ENCODE data around the gene ERP29.

Gene ERP29

GRCh38 chr12:112061137-112061536, 47.9 kb downstream of the ERP29 start:
- FAIRE-seq (no peak), DNase-seq (ENCODE audit: insufficient read length) (no peak)
- no peak for TF ChIP-seq POLR2AphosphoS5 (IDR thresholded peaks at IDR 0.05; ENCODE audit: low read depth, low read length)
- TF ChIP-seq POLR2A (IDR thresholded peaks at IDR 0.05; ENCODE audit: low read depth, low read length), result no peak
- TF ChIP-seq TAF1 (IDR thresholded peaks at IDR 0.05; ENCODE audit: borderline replicate concordance, low read depth, low read length), result no peak

GRCh38 chr12:112063273-112063672, 50.0 kb downstream of the ERP29 start:
- FAIRE-seq (no peak), DNase-seq (ENCODE audit: insufficient read length) (no peak)
- TF ChIP-seq POLR2AphosphoS5 (IDR thresholded peaks at IDR 0.05; ENCODE audit: low read depth, low read length), result no peak
- TF ChIP-seq POLR2A (IDR thresholded peaks at IDR 0.05; ENCODE audit: low read depth, low read length), result no peak
- no peak for TF ChIP-seq TAF1 (IDR thresholded peaks at IDR 0.05; ENCODE audit: borderline replicate concordance, low read depth, low read length)

GRCh38 chr12:112066566-112066965, 53.3 kb downstream of the ERP29 start:
- TF ChIP-seq POLR2A (IDR thresholded peaks at IDR 0.05; ENCODE audit: low read depth, low read length) (no peak), TAF1 (IDR thresholded peaks at IDR 0.05; ENCODE audit: borderline replicate concordance, low read depth, low read length) (no peak), POLR2AphosphoS5 (IDR thresholded peaks at IDR 0.05; ENCODE audit: low read depth, low read length) (no peak)

More at GRCh38 chr12:112066566-112066965, 53.3 kb downstream of the ERP29 start:
- DNase-seq (ENCODE audit: insufficient read length) (no peak), FAIRE-seq (no peak)

Data from GM12892 (cell line).